Astrocyte (in vitro differentiated cells and primary cell): ENCODE data around the gene PDS5B. TPM values are rescaled to one million over a fixed set of nuclear protein-coding genes. Genes with fewer than 3 reads are reported as not detected.

Experiments
- DNase-seq: peaks from one replicate; pipeline ENCODE4 v3.0.0-alpha.2; 2010; ENCODE audit warnings: low read depth
- FAIRE-seq: peaks from 2 replicates; lab custom pipeline; 2011; peaks lifted over from hg19 to GRCh38; lab: Jason Lieb, UNC
- H2AFZ ChIP-seq: 2 replicates; pipeline ENCODE4 v1.6.0; 2012; ENCODE audit warnings: low read depth, low read length, inconsistent platforms
- H3K27ac ChIP-seq: 2 replicates; pipeline ENCODE4 v1.5.1; 2011; ENCODE audit warnings: low read depth, low read length, inconsistent platforms
- H3K27me3 ChIP-seq: 2 replicates; pipeline ENCODE4 v1.6.0; 2011; ENCODE audit warnings: low read length, inconsistent platforms; ENCODE audit not compliant: insufficient read depth
- H3K36me3 ChIP-seq: 2 replicates; pipeline ENCODE4 v1.5.1; 2011; ENCODE audit warnings: low read length, inconsistent platforms; ENCODE audit not compliant: insufficient read depth
- H3K4me1 ChIP-seq: 2 replicates; pipeline ENCODE4 v1.5.1; 2011; ENCODE audit warnings: low read length, inconsistent platforms; ENCODE audit not compliant: insufficient read depth
- H3K4me2 ChIP-seq: 2 replicates; pipeline ENCODE4 v1.6.0; 2012; ENCODE audit warnings: low read length, inconsistent platforms
- H3K4me3 ChIP-seq: 2 replicates; pipeline ENCODE4 v1.5.1; 2011; ENCODE audit warnings: low read depth, mild to moderate bottlenecking, low read length, inconsistent platforms; ENCODE audit not compliant: insufficient read depth
- H3K79me2 ChIP-seq: 2 replicates; pipeline ENCODE4 v1.6.0; 2012; ENCODE audit warnings: mild to moderate bottlenecking, low read length, inconsistent platforms; ENCODE audit not compliant: insufficient read depth
- H3K9ac ChIP-seq: 2 replicates; pipeline ENCODE4 v1.6.0; 2012; ENCODE audit warnings: mild to moderate bottlenecking, low read length, inconsistent platforms
- H3K9me3 ChIP-seq: 2 replicates; pipeline ENCODE4 v1.5.1; 2012; ENCODE audit warnings: low read depth, mild to moderate bottlenecking, low read length, inconsistent platforms; ENCODE audit not compliant: insufficient read depth
- H4K20me1 ChIP-seq: 2 replicates; pipeline ENCODE4 v1.6.0; 2012; ENCODE audit warnings: low read length, inconsistent platforms; ENCODE audit not compliant: insufficient read depth
- H3K27ac Mint-ChIP-seq: one replicate; pipeline ENCODE4 v1.8.0; 2021; ENCODE audit warnings: mild to moderate bottlenecking, mixed read lengths; ENCODE audit not compliant: unreplicated experiment
- H3K27me3 Mint-ChIP-seq: one replicate; pipeline ENCODE4 v1.8.0; 2021; ENCODE audit warnings: low read depth, mixed read lengths; ENCODE audit not compliant: unreplicated experiment
- H3K36me3 Mint-ChIP-seq: one replicate; pipeline ENCODE4 v1.8.0; 2021; ENCODE audit warnings: low read depth, mixed read lengths; ENCODE audit not compliant: unreplicated experiment
- H3K4me1 Mint-ChIP-seq: one replicate; pipeline ENCODE4 v1.8.0; 2021; ENCODE audit warnings: low read depth, mixed read lengths; ENCODE audit not compliant: unreplicated experiment
- H3K4me3 Mint-ChIP-seq: one replicate; pipeline ENCODE4 v1.8.0; 2021; ENCODE audit warnings: mild to moderate bottlenecking, moderate library complexity, mixed read lengths; ENCODE audit not compliant: unreplicated experiment
- H3K9me3 Mint-ChIP-seq: one replicate; pipeline ENCODE4 v1.8.0; 2021; ENCODE audit warnings: mild to moderate bottlenecking, mixed read lengths; ENCODE audit not compliant: unreplicated experiment
- CTCF ChIP-seq: IDR thresholded peaks from 2 replicates; pipeline ENCODE4 v1.5.1; 2011; ENCODE audit warnings: low read depth, mild to moderate bottlenecking, inconsistent platforms, low read length, moderate library complexity; ENCODE audit not compliant: insufficient read depth
- EZH2 ChIP-seq: IDR thresholded peaks from 2 replicates; pipeline ENCODE4 v1.6.1; 2012; ENCODE audit warnings: mild to moderate bottlenecking, low read length, inconsistent platforms; ENCODE audit not compliant: insufficient read depth
- total RNA-seq: library from RNA; stranded (reverse); gene quantifications from 2 replicates; pipeline ENCODE4 v1.2.1, GENCODE V29; 2021

Gene PDS5B
- total RNA-seq, 1 donor from 2014 or later: 43.1 TPM

- TF ChIP-seq CTCF (no peak), EZH2 (no peak)
- Histone ChIP-seq H4K20me1 (no peaks in the 10 kb centered on the region), H3K9me3 (no peaks in the 10 kb centered on the region), H3K9ac (no peak overlapping the region), H3K79me2 (no peaks in the 10 kb centered on the region), H3K27ac (no peak overlapping the region), H3K27me3 (no peaks in the 10 kb centered on the region), H3K4me3 (no peak overlapping the region), H3K4me1 (no peaks in the 10 kb centered on the region), H3K36me3 (no peaks in the 10 kb centered on the region), H2AFZ (no peak overlapping the region), H3K4me2 (no peak overlapping the region)
- no peak overlapping the region for H3K4me3 Mint-ChIP-seq
- no peak for FAIRE-seq
- H3K27ac Mint-ChIP-seq: peak overlapping the region; percentile 37
- DNase-seq: no peak
- peaks cover 4% of the 10 kb centered on the region for H3K36me3 Mint-ChIP-seq
- H3K9me3 Mint-ChIP-seq: peaks cover 3% of the 10 kb centered on the region
- peaks cover 11% of the 10 kb centered on the region for H3K4me1 Mint-ChIP-seq
- no peaks in the 10 kb centered on the region for H3K27me3 Mint-ChIP-seq
Observed at GRCh38 chr13:32791545-32792172, 205.4 kb downstream of the PDS5B start.

GRCh38 chr13:32796754-32797153 lies 210.5 kb downstream of the PDS5B start:
- no peak overlapping the region for H3K27ac ChIP-seq
- H2AFZ ChIP-seq: no peak overlapping the region
- peaks cover under 1% of the 10 kb centered on the region for H3K4me1 Mint-ChIP-seq
- TF ChIP-seq EZH2: no peak
- no peak for TF ChIP-seq CTCF
- peaks cover 6% of the 10 kb centered on the region for H3K9me3 Mint-ChIP-seq
- H3K36me3 Mint-ChIP-seq: peaks cover 6% of the 10 kb centered on the region
- H3K36me3 ChIP-seq: no peaks in the 10 kb centered on the region
- no peak overlapping the region for H3K4me2 ChIP-seq
- DNase-seq: no peak
- H3K27ac Mint-ChIP-seq: no peak overlapping the region
- H3K4me1 ChIP-seq: no peaks in the 10 kb centered on the region
- no peak overlapping the region for H3K9ac ChIP-seq
- no peaks in the 10 kb centered on the region for H3K27me3 Mint-ChIP-seq
- no peaks in the 10 kb centered on the region for H3K27me3 ChIP-seq
- no peak overlapping the region for H3K4me3 Mint-ChIP-seq
- H4K20me1 ChIP-seq: no peaks in the 10 kb centered on the region
- no peak overlapping the region for H3K4me3 ChIP-seq
- no peaks in the 10 kb centered on the region for H3K9me3 ChIP-seq
- FAIRE-seq: no peak
- H3K79me2 ChIP-seq: no peaks in the 10 kb centered on the region

DNA sequence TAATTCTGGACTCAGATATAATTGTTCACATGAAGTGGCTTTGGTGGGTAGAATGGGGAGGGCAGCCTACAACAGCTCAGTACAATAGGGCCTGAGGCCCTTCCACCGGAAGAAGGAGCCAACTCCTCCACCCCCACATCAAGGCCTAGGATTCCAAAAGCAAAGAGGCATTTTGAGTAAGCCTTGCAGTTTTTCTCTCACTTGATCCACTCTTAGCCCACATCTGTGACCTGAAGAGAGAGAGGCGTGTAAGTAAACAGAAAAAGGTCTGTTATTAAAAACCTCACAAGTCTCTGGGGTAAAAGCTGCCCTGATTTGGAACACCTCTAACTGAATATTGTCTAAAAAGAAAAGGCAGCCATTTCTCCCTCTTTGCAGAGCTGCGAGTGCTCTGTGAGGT lies 215.9 kb downstream of the PDS5B start:
- H3K27ac ChIP-seq: no peak overlapping the region
- Mint-ChIP-seq H3K4me3 (no peak overlapping the region), H3K4me1 (peaks cover 5% of the 10 kb centered on the region), H3K27ac (no peak overlapping the region), H3K9me3 (peaks cover 3% of the 10 kb centered on the region), H3K36me3 (peaks cover 5% of the 10 kb centered on the region), H3K27me3 (no peaks in the 10 kb centered on the region)
- no peak overlapping the region for H3K4me3 ChIP-seq
- H3K9ac ChIP-seq: no peak overlapping the region
- no peaks in the 10 kb centered on the region for H3K79me2 ChIP-seq
- TF ChIP-seq CTCF: no peak
- no peak for TF ChIP-seq EZH2
- H2AFZ ChIP-seq: no peak overlapping the region
- DNase-seq (no peak), FAIRE-seq (no peak)
- no peak overlapping the region for H3K4me2 ChIP-seq
- H3K9me3 ChIP-seq: no peaks in the 10 kb centered on the region
- no peaks in the 10 kb centered on the region for H3K4me1 ChIP-seq
- H3K27me3 ChIP-seq: no peaks in the 10 kb centered on the region
- no peaks in the 10 kb centered on the region for H4K20me1 ChIP-seq
- H3K36me3 ChIP-seq: no peaks in the 10 kb centered on the region
